Measurements from ENCODE around the gene FLNB.
A peak's percentile ranks its signal among the peaks of the same experiment; 100 is the strongest.

Gene FLNB, protein sequence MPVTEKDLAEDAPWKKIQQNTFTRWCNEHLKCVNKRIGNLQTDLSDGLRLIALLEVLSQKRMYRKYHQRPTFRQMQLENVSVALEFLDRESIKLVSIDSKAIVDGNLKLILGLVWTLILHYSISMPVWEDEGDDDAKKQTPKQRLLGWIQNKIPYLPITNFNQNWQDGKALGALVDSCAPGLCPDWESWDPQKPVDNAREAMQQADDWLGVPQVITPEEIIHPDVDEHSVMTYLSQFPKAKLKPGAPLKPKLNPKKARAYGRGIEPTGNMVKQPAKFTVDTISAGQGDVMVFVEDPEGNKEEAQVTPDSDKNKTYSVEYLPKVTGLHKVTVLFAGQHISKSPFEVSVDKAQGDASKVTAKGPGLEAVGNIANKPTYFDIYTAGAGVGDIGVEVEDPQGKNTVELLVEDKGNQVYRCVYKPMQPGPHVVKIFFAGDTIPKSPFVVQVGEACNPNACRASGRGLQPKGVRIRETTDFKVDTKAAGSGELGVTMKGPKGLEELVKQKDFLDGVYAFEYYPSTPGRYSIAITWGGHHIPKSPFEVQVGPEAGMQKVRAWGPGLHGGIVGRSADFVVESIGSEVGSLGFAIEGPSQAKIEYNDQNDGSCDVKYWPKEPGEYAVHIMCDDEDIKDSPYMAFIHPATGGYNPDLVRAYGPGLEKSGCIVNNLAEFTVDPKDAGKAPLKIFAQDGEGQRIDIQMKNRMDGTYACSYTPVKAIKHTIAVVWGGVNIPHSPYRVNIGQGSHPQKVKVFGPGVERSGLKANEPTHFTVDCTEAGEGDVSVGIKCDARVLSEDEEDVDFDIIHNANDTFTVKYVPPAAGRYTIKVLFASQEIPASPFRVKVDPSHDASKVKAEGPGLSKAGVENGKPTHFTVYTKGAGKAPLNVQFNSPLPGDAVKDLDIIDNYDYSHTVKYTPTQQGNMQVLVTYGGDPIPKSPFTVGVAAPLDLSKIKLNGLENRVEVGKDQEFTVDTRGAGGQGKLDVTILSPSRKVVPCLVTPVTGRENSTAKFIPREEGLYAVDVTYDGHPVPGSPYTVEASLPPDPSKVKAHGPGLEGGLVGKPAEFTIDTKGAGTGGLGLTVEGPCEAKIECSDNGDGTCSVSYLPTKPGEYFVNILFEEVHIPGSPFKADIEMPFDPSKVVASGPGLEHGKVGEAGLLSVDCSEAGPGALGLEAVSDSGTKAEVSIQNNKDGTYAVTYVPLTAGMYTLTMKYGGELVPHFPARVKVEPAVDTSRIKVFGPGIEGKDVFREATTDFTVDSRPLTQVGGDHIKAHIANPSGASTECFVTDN (N-terminal part only)

DNA sequence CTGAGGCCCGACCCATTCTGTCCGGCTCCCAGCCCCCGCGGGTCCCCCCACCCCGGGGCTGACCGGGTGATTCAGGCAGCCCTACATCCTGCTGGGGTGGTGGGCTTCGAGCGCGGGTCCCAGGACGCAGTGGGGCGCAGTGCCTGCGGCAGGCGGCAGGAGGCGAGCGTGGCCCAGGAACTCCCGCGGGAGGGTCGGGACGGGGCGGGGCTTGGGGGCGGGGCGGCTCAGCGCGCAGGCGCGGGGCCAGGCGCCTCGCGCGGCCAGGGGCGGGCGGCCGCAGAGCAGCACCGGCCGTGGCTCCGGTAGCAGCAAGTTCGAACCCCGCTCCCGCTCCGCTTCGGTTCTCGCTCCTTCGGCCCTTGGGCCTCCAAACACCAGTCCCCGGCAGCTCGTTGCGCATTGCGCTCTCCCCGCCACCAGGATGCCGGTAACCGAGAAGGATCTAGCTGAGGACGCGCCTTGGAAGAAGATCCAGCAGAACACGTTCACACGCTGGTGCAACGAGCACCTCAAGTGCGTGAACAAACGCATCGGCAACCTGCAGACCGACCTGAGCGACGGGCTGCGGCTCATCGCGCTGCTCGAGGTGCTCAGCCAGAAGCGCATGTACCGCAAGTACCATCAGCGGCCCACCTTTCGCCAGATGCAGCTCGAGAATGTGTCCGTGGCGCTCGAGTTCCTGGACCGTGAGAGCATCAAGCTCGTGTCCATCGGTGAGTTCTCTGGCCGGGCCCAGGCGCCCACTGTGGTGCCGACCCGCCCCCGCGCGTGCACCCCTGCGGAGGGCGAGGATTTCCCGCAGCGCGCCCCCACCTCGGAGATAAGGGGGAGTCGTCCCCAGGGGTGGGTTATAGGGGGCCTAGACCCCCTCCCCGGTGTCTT is at the start of gene FLNB:
Gene FLNB (plus strand): TSS at position 282 of the 885 bp plus-strand sequence. CDS start 143 bp downstream, at position 425.
- H3K36me3 ChIP-seq (ENCODE audit: insufficient read depth, low read length) = no peaks in the 10 kb centered on the region
- H3K9me3 ChIP-seq (ENCODE audit: low read length) = no peaks in the 10 kb centered on the region
- peaks cover 21% of the 10 kb centered on the region for H3K4me1 ChIP-seq (ENCODE audit: insufficient read depth, low read length)
- peak within 1 kb of the TSS; percentile 99 to 100 for H3K4me3 ChIP-seq (ENCODE audit: low read depth in 1 of 2, low read length in 2 of 2)
- peak within 1 kb of the TSS; percentile 80 for H3K9ac ChIP-seq (ENCODE audit: low read length)
- peak within 1 kb of the TSS; percentile 87 for H3K27ac ChIP-seq (ENCODE audit: low read depth, low read length)
- no peaks in the 10 kb centered on the region for H3K27me3 ChIP-seq (ENCODE audit: control insufficient read depth in 1 of 2, insufficient read depth in 2 of 2, low read length in 2 of 2)

DNA sequence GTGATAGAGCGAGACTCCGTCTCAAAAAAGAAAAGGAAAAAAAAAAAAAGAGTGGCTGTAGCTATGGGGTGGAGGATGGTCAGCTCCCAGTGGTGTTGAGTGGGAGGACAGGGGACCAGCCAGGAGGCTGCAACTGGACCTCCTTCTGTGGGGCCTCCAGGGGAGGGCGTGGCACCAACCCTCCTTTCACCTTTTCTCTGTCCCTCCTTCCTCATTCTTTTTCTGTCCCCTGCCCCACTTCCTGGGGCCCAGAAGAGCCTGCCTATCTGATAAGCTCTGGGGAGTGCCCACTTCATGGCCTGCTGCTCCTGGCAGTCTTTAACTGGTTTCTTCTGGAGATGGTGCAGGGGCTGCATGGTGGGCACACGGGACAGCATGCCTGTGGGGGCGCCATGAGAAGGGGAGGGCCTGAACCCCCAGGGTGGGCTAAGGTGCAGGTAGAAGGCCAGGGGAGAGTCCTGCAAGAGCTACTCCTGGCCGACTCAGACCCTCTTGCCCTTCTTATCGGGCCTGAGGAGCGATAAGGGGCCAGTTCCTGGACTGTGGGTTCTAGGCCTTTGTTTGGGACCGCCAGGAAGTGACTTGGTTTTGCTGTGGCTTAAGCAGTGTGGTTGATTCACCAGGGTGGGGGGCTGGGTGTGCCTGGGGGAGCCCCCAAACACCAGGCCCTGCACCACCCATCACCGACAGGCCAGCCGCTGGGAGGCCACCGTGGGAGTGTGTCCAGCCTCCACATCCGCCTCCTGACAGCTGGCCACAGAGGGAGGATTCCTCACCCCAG is 49.4 kb upstream of the FLNB start:
- Histone ChIP-seq H3K4me3 (ENCODE audit: low read depth in 1 of 2, low read length in 2 of 2) (peak overlapping the region in 1 of 2 donors; percentile 28), H3K9me3 (ENCODE audit: low read length) (no peaks in the 10 kb centered on the region), H3K4me1 (ENCODE audit: insufficient read depth, low read length) (peaks cover 21% of the 10 kb centered on the region), H3K27ac (ENCODE audit: low read depth, low read length) (peak overlapping the region; percentile 59), H3K27me3 (ENCODE audit: control insufficient read depth in 1 of 2, insufficient read depth in 2 of 2, low read length in 2 of 2) (no peaks in the 10 kb centered on the region), H3K36me3 (ENCODE audit: insufficient read depth, low read length) (no peaks in the 10 kb centered on the region), H3K9ac (ENCODE audit: low read length) (peak overlapping the region; percentile 19)

DNA sequence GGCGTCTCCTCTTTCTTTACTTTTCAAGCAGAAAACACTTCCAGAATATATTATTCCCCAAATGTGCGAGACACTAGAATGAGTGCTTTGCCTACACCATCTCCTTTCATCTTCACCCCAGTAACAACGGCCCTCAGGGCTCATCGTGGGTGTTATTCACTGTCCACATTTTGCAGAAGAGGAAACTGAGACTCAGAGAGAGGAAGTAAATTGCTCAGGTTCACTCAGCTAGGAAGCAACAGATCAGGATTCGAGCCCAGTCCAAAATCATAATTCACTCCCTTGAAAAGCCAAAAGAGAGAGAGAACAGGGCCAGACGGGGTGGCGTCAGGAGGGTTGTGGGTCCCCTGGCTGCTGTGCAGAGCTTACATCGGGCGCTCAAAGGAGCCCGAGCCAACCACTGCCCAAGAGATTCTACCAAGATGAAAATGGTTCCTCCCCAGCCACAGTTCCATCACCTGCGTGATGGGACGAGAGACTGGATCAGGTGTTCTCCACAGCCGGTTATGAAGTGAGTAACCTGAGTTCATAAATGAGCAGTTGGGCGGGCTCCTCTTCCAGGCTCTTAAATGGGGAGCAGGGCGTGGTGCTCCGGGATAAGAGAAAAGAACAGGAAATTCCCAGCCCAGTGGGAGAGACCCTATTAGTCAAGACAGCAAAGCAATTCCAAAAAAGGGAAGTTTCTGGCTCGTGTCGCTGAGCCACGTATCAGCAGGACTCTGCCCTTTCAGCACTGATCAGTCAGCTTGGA is 48.6 kb upstream of the FLNB start:
- Histone ChIP-seq H3K4me1 (ENCODE audit: insufficient read depth, low read length) (peaks cover 21% of the 10 kb centered on the region), H3K9me3 (ENCODE audit: low read length) (no peaks in the 10 kb centered on the region), H3K4me3 (ENCODE audit: low read depth in 1 of 2, low read length in 2 of 2) (peak overlapping the region; percentile 25 to 28), H3K27ac (ENCODE audit: low read depth, low read length) (peak overlapping the region; percentile 59), H3K36me3 (ENCODE audit: insufficient read depth, low read length) (no peaks in the 10 kb centered on the region), H3K9ac (ENCODE audit: low read length) (peak overlapping the region; percentile 19), H3K27me3 (ENCODE audit: control insufficient read depth in 1 of 2, insufficient read depth in 2 of 2, low read length in 2 of 2) (no peaks in the 10 kb centered on the region)

DNA sequence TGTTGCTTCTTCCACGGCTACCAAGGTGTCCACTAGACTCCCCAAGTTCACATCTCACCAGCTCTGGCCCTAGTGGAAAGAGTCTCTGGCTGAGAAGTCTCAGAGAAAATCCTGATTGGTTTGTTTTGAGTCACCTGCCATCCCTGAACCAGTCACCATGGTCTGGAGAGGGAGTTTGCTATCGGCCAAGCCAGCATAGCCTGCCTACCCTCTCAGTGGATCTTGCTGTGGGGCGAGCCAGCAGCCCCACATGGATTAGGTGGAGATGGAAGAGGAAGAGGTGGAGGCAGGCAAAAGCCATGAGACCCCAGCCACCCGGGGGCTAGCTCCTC is 48.1 kb upstream of the FLNB start:
- H3K9me3 ChIP-seq (ENCODE audit: low read length) = no peaks in the 10 kb centered on the region
- peaks cover 21% of the 10 kb centered on the region for H3K4me1 ChIP-seq (ENCODE audit: insufficient read depth, low read length)
- H3K36me3 ChIP-seq (ENCODE audit: insufficient read depth, low read length) = no peaks in the 10 kb centered on the region
- H3K9ac ChIP-seq (ENCODE audit: low read length) = no peak overlapping the region
- no peaks in the 10 kb centered on the region for H3K27me3 ChIP-seq (ENCODE audit: control insufficient read depth in 1 of 2, insufficient read depth in 2 of 2, low read length in 2 of 2)
- H3K27ac ChIP-seq (ENCODE audit: low read depth, low read length) = peak overlapping the region; percentile 59
- H3K4me3 ChIP-seq (ENCODE audit: low read depth in 1 of 2, low read length in 2 of 2) = peak overlapping the region in 1 of 2 donors; percentile 28

DNA sequence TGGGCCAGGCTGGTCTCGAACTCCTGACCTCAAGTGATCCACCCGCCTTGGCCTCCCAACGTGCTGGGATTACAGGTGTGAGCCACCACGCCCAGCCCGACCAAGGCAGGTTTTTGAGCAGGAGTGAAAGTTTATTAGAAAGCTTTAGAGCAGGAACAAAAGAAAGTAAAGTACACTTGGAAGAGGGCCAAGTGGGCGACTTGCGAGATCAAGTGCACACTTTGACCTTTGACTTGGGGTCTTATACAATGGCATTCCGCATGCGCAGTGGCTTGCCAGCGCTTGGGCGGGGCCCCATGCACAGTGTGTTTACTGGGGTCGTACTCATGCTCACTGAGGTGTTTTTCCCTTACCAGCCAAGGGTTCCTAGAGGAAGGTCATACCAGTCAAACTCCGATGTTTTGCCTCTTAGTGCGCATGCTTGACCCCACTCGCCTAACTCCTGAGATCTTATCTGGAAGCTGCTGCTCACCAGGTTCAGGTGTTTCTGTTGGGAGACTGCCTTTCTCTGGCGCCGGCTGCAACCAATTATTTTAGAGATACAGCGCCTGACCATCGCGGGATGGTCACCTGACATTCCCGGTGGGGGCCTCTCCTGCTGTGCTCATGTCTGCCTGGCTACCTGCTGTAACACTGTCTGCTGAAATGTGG is 46.9 kb upstream of the FLNB start:
- H3K4me3 ChIP-seq (ENCODE audit: low read depth in 1 of 2, low read length in 2 of 2) = no peak overlapping the region
- no peaks in the 10 kb centered on the region for H3K27me3 ChIP-seq (ENCODE audit: control insufficient read depth in 1 of 2, insufficient read depth in 2 of 2, low read length in 2 of 2)
- H3K36me3 ChIP-seq (ENCODE audit: insufficient read depth, low read length) = no peaks in the 10 kb centered on the region
- H3K4me1 ChIP-seq (ENCODE audit: insufficient read depth, low read length) = peaks cover 21% of the 10 kb centered on the region
- H3K9ac ChIP-seq (ENCODE audit: low read length) = no peak overlapping the region
- no peaks in the 10 kb centered on the region for H3K9me3 ChIP-seq (ENCODE audit: low read length)
- H3K27ac ChIP-seq (ENCODE audit: low read depth, low read length) = no peak overlapping the region

DNA sequence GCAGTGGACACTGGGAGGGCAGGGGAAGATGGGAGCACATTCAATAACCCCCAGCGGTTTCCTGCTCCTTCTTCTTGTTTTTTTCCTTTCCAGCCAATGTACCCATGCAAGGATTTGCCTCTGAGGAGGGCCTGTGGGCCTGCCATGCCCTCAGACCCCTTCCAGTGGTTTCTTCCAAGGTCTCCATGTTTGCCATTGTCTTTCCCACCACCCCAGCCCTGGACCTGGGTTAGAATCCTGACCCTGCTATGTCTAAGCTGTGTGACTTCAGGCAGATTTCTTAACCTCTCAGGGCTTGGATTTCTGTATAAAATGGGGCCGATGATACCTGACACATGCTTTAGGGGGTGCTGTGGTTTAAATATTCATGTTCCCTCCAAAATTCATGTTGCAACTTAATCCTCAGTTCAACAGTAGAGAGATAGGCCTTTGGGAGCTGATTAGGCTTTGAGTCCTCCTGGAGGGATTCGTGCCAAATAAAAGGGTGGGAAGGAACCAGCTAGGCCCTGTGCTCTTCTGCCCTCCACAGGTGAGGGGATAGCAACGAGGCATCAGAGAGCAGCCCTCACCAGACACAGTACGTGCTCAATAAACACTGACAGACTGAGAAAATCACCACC is 46.3 kb upstream of the FLNB start:
- Histone ChIP-seq H3K4me1 (ENCODE audit: insufficient read depth, low read length) (peaks cover 21% of the 10 kb centered on the region), H3K9ac (ENCODE audit: low read length) (no peak overlapping the region), H3K36me3 (ENCODE audit: insufficient read depth, low read length) (no peaks in the 10 kb centered on the region), H3K4me3 (ENCODE audit: low read depth in 1 of 2, low read length in 2 of 2) (no peak overlapping the region), H3K27ac (ENCODE audit: low read depth, low read length) (no peak overlapping the region), H3K9me3 (ENCODE audit: low read length) (no peaks in the 10 kb centered on the region), H3K27me3 (ENCODE audit: control insufficient read depth in 1 of 2, insufficient read depth in 2 of 2, low read length in 2 of 2) (no peaks in the 10 kb centered on the region)

DNA sequence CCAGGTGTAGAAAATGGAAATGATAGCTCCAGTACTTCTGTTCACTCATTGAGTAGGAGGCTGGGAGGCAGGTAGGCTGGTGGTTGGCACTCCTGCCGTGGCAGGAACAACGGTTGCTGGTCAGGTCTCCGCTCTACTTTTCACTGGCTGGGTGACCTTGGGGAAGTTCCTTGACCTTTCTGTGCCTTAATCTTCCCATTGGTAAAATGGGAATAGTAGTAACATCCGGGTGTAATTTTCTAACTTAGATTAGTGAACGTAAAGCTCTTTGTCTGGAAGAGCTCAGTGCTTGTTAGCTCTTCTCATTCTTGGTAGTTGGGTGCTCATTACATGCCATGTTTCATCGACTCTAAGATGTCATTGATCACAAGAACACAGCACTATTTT is 45.8 kb upstream of the FLNB start:
- no peak overlapping the region for H3K9ac ChIP-seq (ENCODE audit: low read length)
- H3K27me3 ChIP-seq (ENCODE audit: control insufficient read depth in 1 of 2, insufficient read depth in 2 of 2, low read length in 2 of 2) = no peaks in the 10 kb centered on the region
- H3K4me1 ChIP-seq (ENCODE audit: insufficient read depth, low read length) = peaks cover 21% of the 10 kb centered on the region
- H3K27ac ChIP-seq (ENCODE audit: low read depth, low read length) = no peak overlapping the region
- no peaks in the 10 kb centered on the region for H3K36me3 ChIP-seq (ENCODE audit: insufficient read depth, low read length)
- no peaks in the 10 kb centered on the region for H3K9me3 ChIP-seq (ENCODE audit: low read length)
- H3K4me3 ChIP-seq (ENCODE audit: low read depth in 1 of 2, low read length in 2 of 2) = no peak overlapping the region

DNA sequence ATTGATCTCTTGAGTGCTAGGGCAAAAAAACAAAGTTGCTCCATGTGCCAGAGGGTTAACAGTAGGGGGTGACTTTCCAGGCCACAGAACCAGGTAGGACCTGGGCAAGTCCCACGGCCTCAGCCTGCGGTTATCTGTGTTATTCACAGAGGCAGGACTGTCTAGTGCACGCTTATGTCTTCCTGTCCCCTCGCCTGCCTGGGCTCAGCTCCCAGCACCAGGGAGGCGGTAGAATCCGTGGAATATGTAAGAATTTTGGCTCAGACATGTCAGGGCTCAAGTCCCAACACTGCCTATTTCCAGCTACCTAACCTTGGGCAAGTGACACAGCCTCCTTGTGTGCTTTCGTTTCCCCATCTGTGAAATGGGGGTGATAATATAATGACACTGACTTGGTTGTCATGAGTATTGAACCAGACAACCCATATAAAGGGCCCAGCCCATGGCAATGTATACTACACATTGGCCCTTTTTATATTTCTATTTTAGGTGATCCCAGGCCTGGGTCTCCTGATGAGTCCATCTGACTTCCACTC is 44.3 kb upstream of the FLNB start:
- Histone ChIP-seq H3K9ac (ENCODE audit: low read length) (no peak overlapping the region), H3K4me1 (ENCODE audit: insufficient read depth, low read length) (peaks cover 16% of the 10 kb centered on the region), H3K27ac (ENCODE audit: low read depth, low read length) (no peak overlapping the region), H3K36me3 (ENCODE audit: insufficient read depth, low read length) (no peaks in the 10 kb centered on the region), H3K9me3 (ENCODE audit: low read length) (no peaks in the 10 kb centered on the region), H3K4me3 (ENCODE audit: low read depth in 1 of 2, low read length in 2 of 2) (no peak overlapping the region), H3K27me3 (ENCODE audit: control insufficient read depth in 1 of 2, insufficient read depth in 2 of 2, low read length in 2 of 2) (no peaks in the 10 kb centered on the region)

DNA sequence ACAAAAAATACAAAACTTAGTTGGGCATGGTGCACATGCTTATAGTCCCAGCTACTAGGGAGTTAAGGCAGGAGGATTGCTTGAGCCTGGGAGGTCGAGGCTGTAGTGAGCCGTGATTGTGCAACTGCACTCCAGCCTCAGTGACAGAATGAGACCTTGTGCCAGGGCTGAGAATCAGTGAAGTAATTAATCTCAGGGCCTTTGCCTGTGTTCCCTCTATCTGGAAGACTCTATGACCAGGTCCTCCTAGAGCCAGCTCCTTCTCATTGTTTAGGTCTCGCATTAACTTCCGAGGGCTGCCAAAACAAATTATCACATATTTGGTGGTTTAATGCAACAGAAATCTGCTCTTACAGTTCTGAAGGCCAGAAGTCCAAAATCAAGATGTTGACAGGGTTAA is 41.4 kb upstream of the FLNB start:
- no peaks in the 10 kb centered on the region for H3K9me3 ChIP-seq (ENCODE audit: low read length)
- H3K27ac ChIP-seq (ENCODE audit: low read depth, low read length) = no peak overlapping the region
- no peaks in the 10 kb centered on the region for H3K27me3 ChIP-seq (ENCODE audit: control insufficient read depth in 1 of 2, insufficient read depth in 2 of 2, low read length in 2 of 2)
- H3K4me3 ChIP-seq (ENCODE audit: low read depth in 1 of 2, low read length in 2 of 2) = no peak overlapping the region
- H3K4me1 ChIP-seq (ENCODE audit: insufficient read depth, low read length) = no peaks in the 10 kb centered on the region
- H3K36me3 ChIP-seq (ENCODE audit: insufficient read depth, low read length) = no peaks in the 10 kb centered on the region
- no peak overlapping the region for H3K9ac ChIP-seq (ENCODE audit: low read length)
